Esophagus squamous epithelium (tissue), 4 donors: ENCODE results near the gene TPM1.

Experiments used
- POLR2A ChIP-seq, 4 donors: fragments of 450-650 bp; IDR thresholded peaks; one replicate each; pipeline ENCODE4 v1.6.1; 2017; ENCODE audit warnings: antibody characterized with exemption in 4 of 4, mild to moderate bottlenecking in 4 of 4, moderate library complexity in 3 of 4
- TF ChIP-seq, protein P1 (sequence below), 6 experiments: fragments of 450-650 bp in 4 of 6; fragments of 200-600 bp in 2 of 6; sonication (generic) in 2 of 6; IDR thresholded peaks; one replicate each; pipeline ENCODE4 v1.5.1; 2016 to 2019; ENCODE audit warnings: antibody characterized with exemption in 6 of 6, mild to moderate bottlenecking in 4 of 6, moderate library complexity in 4 of 6

DNA sequence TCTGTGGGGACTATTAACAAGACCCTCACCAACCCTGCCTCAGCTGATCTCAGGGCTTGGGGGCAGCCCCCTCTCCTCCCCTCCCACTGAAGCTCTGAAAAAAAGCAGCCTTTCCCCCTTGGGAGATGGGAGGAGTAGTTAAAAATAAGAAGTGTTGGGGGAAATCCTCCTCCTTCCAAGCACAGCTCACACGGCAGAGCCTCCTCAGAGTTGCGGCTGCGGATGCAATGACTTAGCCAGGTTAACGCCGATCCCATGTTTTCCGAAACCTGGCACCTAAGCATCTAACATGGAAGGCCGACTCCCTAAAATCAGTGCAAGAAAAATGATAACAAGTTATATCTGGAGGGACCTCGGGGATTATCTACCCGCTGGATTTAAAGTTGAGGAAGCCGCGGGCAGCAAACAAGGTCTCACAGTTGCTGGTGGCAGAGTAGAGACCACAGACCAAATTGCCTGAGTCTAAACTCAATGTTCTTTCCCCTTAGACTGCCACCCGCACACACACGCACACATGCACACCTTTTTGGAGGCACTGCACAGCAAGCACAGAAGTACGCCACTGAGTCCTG lies 1.1 kb upstream of the TPM1 start:
- TF ChIP-seq POLR2A (IDR thresholded peaks at IDR 0.05), result no peak
- TF ChIP-seq, protein P1, sequence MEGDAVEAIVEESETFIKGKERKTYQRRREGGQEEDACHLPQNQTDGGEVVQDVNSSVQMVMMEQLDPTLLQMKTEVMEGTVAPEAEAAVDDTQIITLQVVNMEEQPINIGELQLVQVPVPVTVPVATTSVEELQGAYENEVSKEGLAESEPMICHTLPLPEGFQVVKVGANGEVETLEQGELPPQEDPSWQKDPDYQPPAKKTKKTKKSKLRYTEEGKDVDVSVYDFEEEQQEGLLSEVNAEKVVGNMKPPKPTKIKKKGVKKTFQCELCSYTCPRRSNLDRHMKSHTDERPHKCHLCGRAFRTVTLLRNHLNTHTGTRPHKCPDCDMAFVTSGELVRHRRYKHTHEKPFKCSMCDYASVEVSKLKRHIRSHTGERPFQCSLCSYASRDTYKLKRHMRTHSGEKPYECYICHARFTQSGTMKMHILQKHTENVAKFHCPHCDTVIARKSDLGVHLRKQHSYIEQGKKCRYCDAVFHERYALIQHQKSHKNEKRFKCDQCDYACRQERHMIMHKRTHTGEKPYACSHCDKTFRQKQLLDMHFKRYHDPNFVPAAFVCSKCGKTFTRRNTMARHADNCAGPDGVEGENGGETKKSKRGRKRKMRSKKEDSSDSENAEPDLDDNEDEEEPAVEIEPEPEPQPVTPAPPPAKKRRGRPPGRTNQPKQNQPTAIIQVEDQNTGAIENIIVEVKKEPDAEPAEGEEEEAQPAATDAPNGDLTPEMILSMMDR (IDR thresholded peaks at IDR 0.05), result no peak
